ENCODE data around the gene KANSL2. TPM values are rescaled to one million over a fixed set of nuclear protein-coding genes. Genes with fewer than 3 reads are reported as not detected.
A peak's percentile ranks its signal among the peaks of the same experiment; 100 is the strongest.
"Not testable (repeated sequence)": the region's sequence is repeated elsewhere in the genome, so short reads cannot be mapped to it uniquely, and the experiment has no call there.

The KANSL2 gene
- total and polyA plus RNA-seq, 8 donors, result 6.2 to 24.4 (median 12.4) TPM

DNA sequence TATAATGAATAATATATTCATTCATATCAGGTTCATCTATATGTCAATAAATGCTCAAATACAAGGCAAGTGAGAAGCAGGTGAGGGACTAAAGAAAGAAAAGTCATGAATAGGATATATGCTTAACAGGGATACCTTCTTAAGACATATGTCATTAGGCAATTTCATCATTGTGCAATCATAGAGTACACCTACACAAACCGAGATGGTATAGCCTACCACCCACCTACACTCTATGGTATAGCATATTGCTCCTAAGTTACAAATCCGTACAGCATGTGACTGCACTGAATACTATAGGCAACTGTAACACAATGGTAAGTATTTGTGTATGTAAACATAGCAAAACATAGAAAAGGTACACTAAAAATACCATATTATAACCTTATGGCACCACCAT is 39.0 kb downstream of the KANSL2 start:
- no peak for FAIRE-seq

DNA sequence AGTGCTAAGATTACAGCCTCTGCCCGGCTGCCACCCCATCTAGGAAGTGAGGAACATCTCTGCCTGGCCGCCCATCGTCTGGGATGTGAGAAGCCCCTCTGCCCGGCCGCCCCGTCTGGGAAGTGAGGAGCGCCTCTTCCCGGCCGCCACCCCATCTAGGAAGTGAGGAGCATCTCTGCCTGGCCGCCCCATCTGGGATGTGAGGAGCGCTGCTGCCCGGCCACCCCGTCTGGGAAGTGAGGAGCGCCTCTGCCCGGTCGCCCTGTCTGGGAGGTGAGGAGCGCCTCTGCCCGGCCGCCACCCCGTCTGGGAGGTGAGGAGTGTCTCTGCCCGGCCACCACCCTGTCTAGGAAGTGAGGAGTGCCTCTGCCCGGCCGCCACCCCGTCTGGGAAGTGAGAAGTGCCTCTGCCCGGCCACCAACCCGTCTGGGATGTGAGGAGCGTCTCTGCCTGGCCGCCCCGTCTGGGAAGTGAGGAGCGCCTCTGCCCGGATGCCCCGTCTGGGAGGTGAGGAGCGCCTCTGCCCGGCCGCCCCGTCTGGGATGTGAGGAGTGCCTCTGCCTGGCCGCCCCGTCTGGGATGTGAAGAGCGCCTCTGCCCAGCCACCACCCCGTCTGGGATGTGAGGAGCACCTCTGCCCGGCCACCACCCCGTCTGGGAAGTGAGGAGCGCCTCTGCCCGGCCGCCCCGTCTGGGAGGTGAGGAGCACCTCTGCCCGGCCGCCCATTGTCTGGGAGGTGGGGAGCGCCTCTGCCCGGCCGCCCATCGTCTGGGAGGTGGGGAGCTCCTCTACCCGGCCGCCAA is 40.1 kb downstream of the KANSL2 start:
- H3K27ac ChIP-seq; H3K9me3 ChIP-seq; H3K4me1 ChIP-seq; H3K4me3 ChIP-seq; H3K36me3 ChIP-seq; ATAC-seq; FAIRE-seq; intact Hi-C loops (cut with DNase I); H3K27me3 ChIP-seq: not testable (repeated sequence)
- DNase-seq, result peak in 1 of 6 donors; percentile 64
- 95 to 97% methylated on average over 44 to 54 of the region's 54 CpGs for WGBS, 2 donors

More for the DNA sequence above, 39.0 kb downstream of the KANSL2 start:
- no peak overlapping the region for H3K27ac ChIP-seq
- ATAC-seq, result no peak
- H3K4me3 ChIP-seq, result no peak overlapping the region
- no peaks in the 10 kb centered on the region for H3K4me1 ChIP-seq
- H3K9me3 ChIP-seq, result no peaks in the 10 kb centered on the region
- intact Hi-C loops (cut with DNase I), result no loop called here
- TF ChIP-seq CTCF (IDR thresholded peaks at IDR 0.05), result no peak
- no peaks in the 10 kb centered on the region for H3K36me3 ChIP-seq
- no peaks in the 10 kb centered on the region for H3K27me3 ChIP-seq
- WGBS, 2 donors, result 92 to 98% methylated on average over 2 of the region's 2 CpGs
- DNase-seq, result no peak

- 88 to 92% methylated on average over 3 of the region's 3 CpGs for WGBS, 2 donors
- ATAC-seq (no peak), DNase-seq (no peak), FAIRE-seq (no peak)
- intact Hi-C loops (cut with DNase I), result no loop called here
- no peaks in the 10 kb centered on the region for H3K27me3 ChIP-seq
- H3K36me3 ChIP-seq, result no peaks in the 10 kb centered on the region
- no peaks in the 10 kb centered on the region for H3K4me1 ChIP-seq
- TF ChIP-seq CTCF (IDR thresholded peaks at IDR 0.05), result no peak
- no peak overlapping the region for H3K27ac ChIP-seq
- no peaks in the 10 kb centered on the region for H3K9me3 ChIP-seq
- H3K4me3 ChIP-seq, result no peak overlapping the region
These were observed 41.2 kb downstream of the KANSL2 start for GRCh38 chr12:48640854-48641253.

DNA sequence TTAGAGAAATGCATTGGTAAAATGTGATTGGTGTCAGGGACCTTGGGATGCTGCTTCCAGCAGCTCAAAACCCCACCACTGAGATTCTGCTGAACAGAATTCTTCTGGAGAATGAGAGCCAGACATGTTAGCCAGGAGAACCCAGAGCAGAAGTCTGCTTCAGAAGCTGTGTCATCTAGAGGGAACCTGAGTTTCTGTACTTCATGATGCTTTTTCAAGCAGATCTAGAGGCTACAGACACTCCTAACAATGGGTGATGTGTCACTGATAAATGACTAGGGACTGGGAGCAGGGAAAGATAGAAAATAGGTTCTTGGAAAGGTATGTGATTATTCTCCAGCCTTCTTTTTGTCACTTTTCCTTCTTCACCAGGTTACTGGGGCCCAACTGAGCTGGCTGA is 41.6 kb downstream of the KANSL2 start:
- no peak for ATAC-seq
- intact Hi-C loops (cut with DNase I), result no loop called here

GRCh38 chr12:48631071-48631470 is 51.0 kb downstream of the KANSL2 start:
- 28 to 29% methylated on average over 1 of the region's 1 CpG for WGBS, 2 donors
- FAIRE-seq (no peak), ATAC-seq (no peak), DNase-seq (no peak)
- no peaks in the 10 kb centered on the region for H3K27me3 ChIP-seq
- no peaks in the 10 kb centered on the region for H3K4me1 ChIP-seq
- H3K27ac ChIP-seq, result no peak overlapping the region
- intact Hi-C loops (cut with DNase I), result no loop called here
- H3K4me3 ChIP-seq, result no peak overlapping the region
- no peak for TF ChIP-seq CTCF (IDR thresholded peaks at IDR 0.05)
- no peaks in the 10 kb centered on the region for H3K36me3 ChIP-seq
- H3K9me3 ChIP-seq, result no peaks in the 10 kb centered on the region

More for the DNA sequence above, 41.6 kb downstream of the KANSL2 start:
- no peak for DNase-seq
- no peaks in the 10 kb centered on the region for H3K4me1 ChIP-seq
- FAIRE-seq, result no peak
- no peaks in the 10 kb centered on the region for H3K9me3 ChIP-seq
- no peak overlapping the region for H3K27ac ChIP-seq
- no peaks in the 10 kb centered on the region for H3K36me3 ChIP-seq
- no peak overlapping the region for H3K4me3 ChIP-seq
- no peaks in the 10 kb centered on the region for H3K27me3 ChIP-seq
- TF ChIP-seq CTCF (IDR thresholded peaks at IDR 0.05), result no peak

Data from pancreas (tissue), 10 donors.